DLD1 (cell line): ENCODE measurements around the gene ARL3.

Source experiments
- in situ Hi-C: cut with HindIII; loops from 2 replicates; pipeline ENCODE4 v1.10.0; 2017; ENCODE audit warnings: low sequenced_read_pairs

ARL3 gene

GRCh38 chr10:102642736-102643335 lies 71.4 kb downstream of the ARL3 start:
- in situ Hi-C loops, result no loop called here

GRCh38 chr10:102641880-102642735 lies 72.1 kb downstream of the ARL3 start:
- in situ Hi-C loops, result no loop called here

GRCh38 chr10:102641402-102641801 lies 72.8 kb downstream of the ARL3 start:
- in situ Hi-C loops, result no loop called here

GRCh38 chr10:102639537-102639936 lies 74.7 kb downstream of the ARL3 start:
- in situ Hi-C loops, result no loop called here

GRCh38 chr10:102635377-102635776 lies 78.8 kb downstream of the ARL3 start:
- in situ Hi-C loops, result no loop called here

GRCh38 chr10:102634686-102635085 lies 79.5 kb downstream of the ARL3 start:
- in situ Hi-C loops, result no loop called here

GRCh38 chr10:102633848-102634247 lies 80.3 kb downstream of the ARL3 start:
- in situ Hi-C loops, result no loop called here

GRCh38 chr10:102633287-102633686 lies 80.9 kb downstream of the ARL3 start:
- in situ Hi-C loops, result no loop called here

- in situ Hi-C loops, result no loop called here
These were observed 81.6 kb downstream of the ARL3 start for GRCh38 chr10:102632394-102633111.

GRCh38 chr10:102631525-102632393 lies 82.4 kb downstream of the ARL3 start:
- in situ Hi-C loops, result no loop called here

GRCh38 chr10:102630663-102631062 lies 83.5 kb downstream of the ARL3 start:
- in situ Hi-C loops, result no loop called here

GRCh38 chr10:102629661-102630614 lies 84.3 kb downstream of the ARL3 start:
- in situ Hi-C loops, result no loop called here

GRCh38 chr10:102628451-102628911 lies 85.7 kb downstream of the ARL3 start:
- in situ Hi-C loops, result no loop called here

- in situ Hi-C loops, result no loop called here
These were observed 86.4 kb downstream of the ARL3 start for GRCh38 chr10:102627736-102628293.

- in situ Hi-C loops, result no loop called here
These were observed 86.9 kb downstream of the ARL3 start for GRCh38 chr10:102627291-102627735.

GRCh38 chr10:102626026-102626685 lies 88.0 kb downstream of the ARL3 start:
- in situ Hi-C loops, result no loop called here

- in situ Hi-C loops, result no loop called here
These were observed 89.2 kb downstream of the ARL3 start for GRCh38 chr10:102624751-102625645.

- in situ Hi-C loops, result no loop called here
These were observed 90.1 kb downstream of the ARL3 start for GRCh38 chr10:102624094-102624493.
